Measurements from ENCODE around the gene SMIM35. TPM values are rescaled to one million over a fixed set of nuclear protein-coding genes. Genes with fewer than 3 reads are reported as not detected.

SMIM35 gene
- total RNA-seq, 1 experiment from 2014 or later = not detected

DNA sequence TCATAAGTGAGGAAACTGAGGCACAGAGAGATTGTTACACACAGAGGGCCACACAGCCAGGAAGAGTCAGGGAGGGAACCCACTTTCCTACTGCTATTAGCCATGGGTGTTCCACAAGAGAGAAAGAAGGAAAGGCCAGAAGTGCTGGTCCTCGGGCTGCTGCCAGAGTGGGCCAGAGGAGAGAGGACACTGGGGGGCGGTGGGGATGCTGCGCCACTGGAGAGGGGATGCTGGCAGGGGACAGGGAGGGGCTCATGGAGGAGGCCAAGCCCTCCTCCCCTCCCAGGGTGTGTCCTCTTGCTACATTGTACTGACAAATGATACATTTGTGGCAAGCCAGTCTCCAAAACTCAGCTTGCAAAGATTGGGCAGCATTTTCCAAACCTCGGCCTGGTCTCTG, 90.7 kb downstream of the SMIM35 start:
- ATAC-seq = no peak
- POLR2A ChIA-PET = no interaction called here
- CTCF ChIA-PET = interaction anchor here (1.1 to 1.4 kb wide), 3 partner anchors 10 to 189 kb away, joined by 3 to 4 read pairs (median 3); partner anchors contain the start of gene IL10RA
- no peaks in the 10 kb centered on the region for H3K9me3 Mint-ChIP-seq
- H3K4me1 Mint-ChIP-seq = 0 out of 2 replicates have a peak, but pooled peaks cover 4% of the 10 kb centered on the region
- TF ChIP-seq, protein P1, sequence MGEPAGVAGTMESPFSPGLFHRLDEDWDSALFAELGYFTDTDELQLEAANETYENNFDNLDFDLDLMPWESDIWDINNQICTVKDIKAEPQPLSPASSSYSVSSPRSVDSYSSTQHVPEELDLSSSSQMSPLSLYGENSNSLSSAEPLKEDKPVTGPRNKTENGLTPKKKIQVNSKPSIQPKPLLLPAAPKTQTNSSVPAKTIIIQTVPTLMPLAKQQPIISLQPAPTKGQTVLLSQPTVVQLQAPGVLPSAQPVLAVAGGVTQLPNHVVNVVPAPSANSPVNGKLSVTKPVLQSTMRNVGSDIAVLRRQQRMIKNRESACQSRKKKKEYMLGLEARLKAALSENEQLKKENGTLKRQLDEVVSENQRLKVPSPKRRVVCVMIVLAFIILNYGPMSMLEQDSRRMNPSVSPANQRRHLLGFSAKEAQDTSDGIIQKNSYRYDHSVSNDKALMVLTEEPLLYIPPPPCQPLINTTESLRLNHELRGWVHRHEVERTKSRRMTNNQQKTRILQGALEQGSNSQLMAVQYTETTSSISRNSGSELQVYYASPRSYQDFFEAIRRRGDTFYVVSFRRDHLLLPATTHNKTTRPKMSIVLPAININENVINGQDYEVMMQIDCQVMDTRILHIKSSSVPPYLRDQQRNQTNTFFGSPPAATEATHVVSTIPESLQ (CRISPR knock-in tag; IDR thresholded peaks at IDR 0.05) = no peak
- no peak for TF ChIP-seq CREB1 (CRISPR knock-in tag; IDR thresholded peaks at IDR 0.05)
- no peak for TF ChIP-seq TEAD1 (CRISPR knock-in tag; IDR thresholded peaks at IDR 0.05)
- TF ChIP-seq SOX15 (CRISPR knock-in tag; IDR thresholded peaks at IDR 0.05) = no peak
- TF ChIP-seq FOXP1 (CRISPR knock-in tag; IDR thresholded peaks at IDR 0.05; ENCODE audit: borderline replicate concordance) = no peak
- no peak for TF ChIP-seq SMAD4 (CRISPR knock-in tag; IDR thresholded peaks at IDR 0.05)
- TF ChIP-seq, protein P2, sequence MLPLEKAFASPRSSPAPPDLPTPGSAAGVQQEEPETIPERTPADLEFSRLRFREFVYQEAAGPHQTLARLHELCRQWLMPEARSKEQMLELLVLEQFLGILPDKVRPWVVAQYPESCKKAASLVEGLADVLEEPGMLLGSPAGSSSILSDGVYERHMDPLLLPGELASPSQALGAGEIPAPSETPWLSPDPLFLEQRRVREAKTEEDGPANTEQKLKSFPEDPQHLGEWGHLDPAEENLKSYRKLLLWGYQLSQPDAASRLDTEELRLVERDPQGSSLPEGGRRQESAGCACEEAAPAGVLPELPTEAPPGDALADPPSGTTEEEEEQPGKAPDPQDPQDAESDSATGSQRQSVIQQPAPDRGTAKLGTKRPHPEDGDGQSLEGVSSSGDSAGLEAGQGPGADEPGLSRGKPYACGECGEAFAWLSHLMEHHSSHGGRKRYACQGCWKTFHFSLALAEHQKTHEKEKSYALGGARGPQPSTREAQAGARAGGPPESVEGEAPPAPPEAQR (CRISPR knock-in tag; IDR thresholded peaks at IDR 0.05) = no peak
- no peak for TF ChIP-seq ZNF317 (CRISPR knock-in tag; IDR thresholded peaks at IDR 0.05; ENCODE audit: borderline replicate concordance, low read depth)
- no peak for TF ChIP-seq NFYB (CRISPR knock-in tag; conservative IDR thresholded peaks at IDR 0.05; ENCODE audit: low read depth)
- TF ChIP-seq, protein P3, sequence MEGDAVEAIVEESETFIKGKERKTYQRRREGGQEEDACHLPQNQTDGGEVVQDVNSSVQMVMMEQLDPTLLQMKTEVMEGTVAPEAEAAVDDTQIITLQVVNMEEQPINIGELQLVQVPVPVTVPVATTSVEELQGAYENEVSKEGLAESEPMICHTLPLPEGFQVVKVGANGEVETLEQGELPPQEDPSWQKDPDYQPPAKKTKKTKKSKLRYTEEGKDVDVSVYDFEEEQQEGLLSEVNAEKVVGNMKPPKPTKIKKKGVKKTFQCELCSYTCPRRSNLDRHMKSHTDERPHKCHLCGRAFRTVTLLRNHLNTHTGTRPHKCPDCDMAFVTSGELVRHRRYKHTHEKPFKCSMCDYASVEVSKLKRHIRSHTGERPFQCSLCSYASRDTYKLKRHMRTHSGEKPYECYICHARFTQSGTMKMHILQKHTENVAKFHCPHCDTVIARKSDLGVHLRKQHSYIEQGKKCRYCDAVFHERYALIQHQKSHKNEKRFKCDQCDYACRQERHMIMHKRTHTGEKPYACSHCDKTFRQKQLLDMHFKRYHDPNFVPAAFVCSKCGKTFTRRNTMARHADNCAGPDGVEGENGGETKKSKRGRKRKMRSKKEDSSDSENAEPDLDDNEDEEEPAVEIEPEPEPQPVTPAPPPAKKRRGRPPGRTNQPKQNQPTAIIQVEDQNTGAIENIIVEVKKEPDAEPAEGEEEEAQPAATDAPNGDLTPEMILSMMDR (IDR thresholded peaks at IDR 0.05) = no peak
- TF ChIP-seq ZNF232 (CRISPR knock-in tag; IDR thresholded peaks at IDR 0.05) = no peak
- TF ChIP-seq CREM (CRISPR knock-in tag; IDR thresholded peaks at IDR 0.05) = no peak
- H3K4me3 Mint-ChIP-seq = no peak overlapping the region
- no peak overlapping the region for H3K27ac Mint-ChIP-seq
- no peaks in the 10 kb centered on the region for H3K36me3 Mint-ChIP-seq
- H3K27me3 Mint-ChIP-seq (ENCODE audit: low read depth) = no peaks in the 10 kb centered on the region
- DNase-seq (ENCODE audit: low spot score) = no peak

GRCh38 chr11:117995472-117995871, 91.3 kb downstream of the SMIM35 start:
- DNase-seq (ENCODE audit: low spot score) = no peak
- CTCF ChIA-PET = interaction anchor here (1.8 kb wide), 1 partner anchor 49 kb away, joined by 6 read pairs; no protein-coding TSS in a partner anchor
- H3K27me3 Mint-ChIP-seq (ENCODE audit: low read depth) = no peaks in the 10 kb centered on the region
- POLR2A ChIA-PET = no interaction called here
- 0 out of 2 replicates have a peak, but pooled peaks cover 4% of the 10 kb centered on the region for H3K4me1 Mint-ChIP-seq
- no peak overlapping the region for H3K27ac Mint-ChIP-seq
- no peak for ATAC-seq
- no peaks in the 10 kb centered on the region for H3K9me3 Mint-ChIP-seq
- no peak overlapping the region for H3K4me3 Mint-ChIP-seq
- H3K36me3 Mint-ChIP-seq = no peaks in the 10 kb centered on the region
- TF ChIP-seq JAZF1 (CRISPR knock-in tag; IDR thresholded peaks at IDR 0.05) = no peak
- no peak for TF ChIP-seq ZBTB43 (CRISPR knock-in tag; IDR thresholded peaks at IDR 0.05)
- no peak for TF ChIP-seq NR3C1 (CRISPR knock-in tag; conservative IDR thresholded peaks at IDR 0.05; ENCODE audit: low read depth)
- TF ChIP-seq, protein P4, sequence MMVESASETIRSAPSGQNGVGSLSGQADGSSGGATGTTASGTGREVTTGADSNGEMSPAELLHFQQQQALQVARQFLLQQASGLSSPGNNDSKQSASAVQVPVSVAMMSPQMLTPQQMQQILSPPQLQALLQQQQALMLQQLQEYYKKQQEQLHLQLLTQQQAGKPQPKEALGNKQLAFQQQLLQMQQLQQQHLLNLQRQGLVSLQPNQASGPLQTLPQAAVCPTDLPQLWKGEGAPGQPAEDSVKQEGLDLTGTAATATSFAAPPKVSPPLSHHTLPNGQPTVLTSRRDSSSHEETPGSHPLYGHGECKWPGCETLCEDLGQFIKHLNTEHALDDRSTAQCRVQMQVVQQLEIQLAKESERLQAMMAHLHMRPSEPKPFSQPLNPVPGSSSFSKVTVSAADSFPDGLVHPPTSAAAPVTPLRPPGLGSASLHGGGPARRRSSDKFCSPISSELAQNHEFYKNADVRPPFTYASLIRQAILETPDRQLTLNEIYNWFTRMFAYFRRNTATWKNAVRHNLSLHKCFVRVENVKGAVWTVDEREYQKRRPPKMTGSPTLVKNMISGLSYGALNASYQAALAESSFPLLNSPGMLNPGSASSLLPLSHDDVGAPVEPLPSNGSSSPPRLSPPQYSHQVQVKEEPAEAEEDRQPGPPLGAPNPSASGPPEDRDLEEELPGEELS (CRISPR knock-in tag; IDR thresholded peaks at IDR 0.05) = no peak
- TF ChIP-seq ZNF317 (CRISPR knock-in tag; IDR thresholded peaks at IDR 0.05; ENCODE audit: borderline replicate concordance, low read depth) = no peak
- TF ChIP-seq ESRRA (CRISPR knock-in tag; IDR thresholded peaks at IDR 0.05; ENCODE audit: borderline replicate concordance) = no peak
- TF ChIP-seq USF1 (CRISPR knock-in tag; IDR thresholded peaks at IDR 0.05) = no peak
- TF ChIP-seq JUN (CRISPR knock-in tag; IDR thresholded peaks at IDR 0.05) = no peak
- TF ChIP-seq FOXJ3 (CRISPR knock-in tag; IDR thresholded peaks at IDR 0.05; ENCODE audit: borderline replicate concordance) = no peak
- no peak for TF ChIP-seq GRHL2 (CRISPR knock-in tag; IDR thresholded peaks at IDR 0.05; ENCODE audit: insufficient replicate concordance, severe bottlenecking)
- TF ChIP-seq ZNF281 (CRISPR knock-in tag; IDR thresholded peaks at IDR 0.05) = no peak
- TF ChIP-seq ETV6 (CRISPR knock-in tag; IDR thresholded peaks at IDR 0.05) = no peak
